Adipocyte (in vitro differentiated cells): ENCODE results near the gene MSH3.

Experiments used
- DNase-seq: peaks from one replicate; pipeline ENCODE4 v3.0.0-alpha.2; 2015; ENCODE audit warnings: low read depth
- H3K27me3 ChIP-seq: replicated peaks from 2 replicates; pipeline ENCODE4 v1.7.0; 2013; ENCODE audit warnings: mild to moderate bottlenecking, low read length, moderate library complexity; ENCODE audit not compliant: control insufficient read depth, insufficient read depth
- H3K36me3 ChIP-seq: 2 replicates; pipeline ENCODE4 v1.7.0; 2013; ENCODE audit warnings: low read length, mild to moderate bottlenecking, moderate library complexity; ENCODE audit not compliant: control insufficient read depth, insufficient read depth, severe bottlenecking
- H3K4me1 ChIP-seq: 2 replicates; pipeline ENCODE4 v1.7.0; 2013; ENCODE audit warnings: mild to moderate bottlenecking, low read length, moderate library complexity; ENCODE audit not compliant: control insufficient read depth, insufficient read depth
- H3K4me3 ChIP-seq: 2 replicates; pipeline ENCODE4 v1.7.0; 2013; ENCODE audit warnings: mild to moderate bottlenecking, low read length, moderate library complexity
- H3K9ac ChIP-seq: 2 replicates; pipeline ENCODE4 v1.7.0; 2013; ENCODE audit warnings: mild to moderate bottlenecking, low read length, moderate library complexity
- H3K9me3 ChIP-seq: 2 replicates; pipeline ENCODE4 v1.7.0; 2013; ENCODE audit warnings: mild to moderate bottlenecking, low read length, moderate library complexity; ENCODE audit not compliant: control insufficient read depth

The MSH3 gene

DNA sequence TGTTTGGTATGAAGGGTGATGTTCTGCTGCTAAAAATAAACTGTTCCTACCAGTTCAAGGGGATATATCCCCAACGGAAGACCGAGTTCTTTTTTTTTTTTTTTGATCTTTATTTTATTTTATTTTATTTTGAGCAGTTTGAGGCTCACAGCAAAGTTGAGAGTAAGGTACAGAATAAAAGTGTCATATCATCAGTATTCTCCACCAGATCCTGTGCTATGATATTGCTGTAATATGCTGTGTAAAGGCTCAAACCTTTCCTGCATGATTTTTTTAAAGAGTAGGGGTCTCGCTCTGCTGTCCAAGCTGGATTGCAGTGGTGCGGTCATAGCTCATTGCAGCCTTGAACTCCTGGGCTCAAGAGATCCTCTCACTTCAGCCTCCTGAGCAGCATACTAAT is 35.2 kb downstream of the MSH3 start:
- Histone ChIP-seq H3K27me3 (no peaks in the 10 kb centered on the region), H3K4me1 (no peaks in the 10 kb centered on the region), H3K9me3 (no peaks in the 10 kb centered on the region), H3K36me3 (peaks cover 4% of the 10 kb centered on the region), H3K4me3 (no peak overlapping the region), H3K9ac (no peak overlapping the region)
- DNase-seq, result no peak

DNA sequence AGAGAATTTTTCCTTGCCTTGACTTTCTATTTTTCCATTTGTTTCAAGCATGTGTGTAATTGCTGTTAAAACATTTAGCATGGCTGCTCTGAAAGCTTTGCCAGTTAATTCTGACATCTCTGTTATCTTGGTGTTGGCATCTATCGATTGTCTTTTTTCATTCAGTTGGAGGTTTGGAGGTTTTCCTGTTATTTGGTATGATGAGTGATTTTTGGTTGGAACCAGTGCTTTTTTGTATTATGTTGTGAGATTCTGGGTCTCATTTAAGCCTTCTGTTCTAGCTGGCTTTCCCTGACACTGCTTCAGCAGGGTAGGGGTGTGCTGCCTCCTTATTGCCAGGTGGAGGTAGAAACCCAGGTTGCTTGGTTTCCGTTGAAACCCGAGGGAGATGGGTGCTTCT is 41.2 kb downstream of the MSH3 start:
- Histone ChIP-seq H3K4me1 (no peaks in the 10 kb centered on the region), H3K9me3 (no peaks in the 10 kb centered on the region), H3K4me3 (no peak overlapping the region), H3K36me3 (peaks cover 7% of the 10 kb centered on the region), H3K27me3 (no peaks in the 10 kb centered on the region), H3K9ac (no peak overlapping the region)
- no peak for DNase-seq

DNA sequence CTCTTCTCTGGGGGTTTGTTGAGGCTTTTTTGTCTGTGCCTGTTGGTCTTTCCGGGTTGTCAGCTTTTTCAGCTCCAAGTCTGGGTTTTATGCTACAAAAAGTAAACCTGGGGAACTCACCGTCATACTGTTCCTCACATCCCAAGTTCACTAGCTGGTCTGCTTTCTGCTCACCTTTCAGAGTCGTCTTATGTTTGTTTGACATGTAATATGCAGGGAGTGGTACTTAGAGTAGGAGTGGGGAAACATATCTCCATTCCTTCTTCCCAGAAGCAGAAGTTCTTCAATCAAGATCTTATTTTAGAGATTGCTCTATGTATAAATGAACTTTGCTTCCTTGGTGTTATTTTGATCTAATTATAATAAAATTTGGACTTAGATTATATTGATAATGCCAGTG is 42.0 kb downstream of the MSH3 start:
- DNase-seq, result no peak
- no peaks in the 10 kb centered on the region for H3K27me3 ChIP-seq
- peaks cover 7% of the 10 kb centered on the region for H3K36me3 ChIP-seq
- no peaks in the 10 kb centered on the region for H3K4me1 ChIP-seq
- H3K9ac ChIP-seq, result no peak overlapping the region
- no peaks in the 10 kb centered on the region for H3K9me3 ChIP-seq
- no peak overlapping the region for H3K4me3 ChIP-seq

DNA sequence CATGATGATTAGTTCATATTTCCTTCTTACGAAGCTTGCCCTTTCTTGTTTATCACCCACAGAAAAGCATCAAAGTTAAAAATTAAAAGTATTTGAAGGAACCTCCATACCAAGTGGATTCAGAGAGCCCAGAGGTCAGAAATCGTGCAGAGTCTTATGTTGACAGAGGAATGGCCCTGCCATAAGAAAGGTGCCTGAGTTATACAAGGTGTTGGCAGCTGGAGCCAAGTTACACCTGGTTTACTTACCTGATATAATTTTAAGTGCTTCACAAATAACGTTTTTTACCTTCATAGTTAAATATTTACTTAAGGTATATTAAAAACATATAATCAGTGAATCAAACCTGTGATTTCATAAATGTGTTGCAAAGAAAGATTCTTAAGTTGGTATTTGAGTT is 42.6 kb downstream of the MSH3 start:
- H3K9me3 ChIP-seq, result no peaks in the 10 kb centered on the region
- H3K4me3 ChIP-seq, result no peak overlapping the region
- no peaks in the 10 kb centered on the region for H3K27me3 ChIP-seq
- no peaks in the 10 kb centered on the region for H3K4me1 ChIP-seq
- H3K36me3 ChIP-seq, result peaks cover 9% of the 10 kb centered on the region
- H3K9ac ChIP-seq, result no peak overlapping the region
- no peak for DNase-seq

DNA sequence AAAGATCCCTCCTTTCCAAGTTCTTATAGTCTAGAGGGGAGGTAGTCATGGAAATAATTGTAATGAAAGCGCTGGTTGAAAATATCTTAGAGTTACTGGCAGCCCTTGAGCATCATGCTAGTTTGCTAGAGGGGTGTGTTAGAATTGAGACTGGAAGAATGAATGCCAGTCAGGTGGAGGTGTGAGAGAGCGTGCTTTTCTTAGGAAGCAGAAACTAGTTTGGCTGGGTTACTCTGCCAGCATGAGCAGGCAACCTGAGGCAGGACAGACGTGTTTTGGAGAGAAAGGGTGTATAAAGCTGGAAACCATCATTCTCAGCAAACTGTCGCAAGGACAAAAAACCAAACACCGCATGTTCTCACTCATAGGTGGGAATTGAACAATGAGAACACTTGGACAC is 43.9 kb downstream of the MSH3 start:
- Histone ChIP-seq H3K9ac (no peak overlapping the region), H3K27me3 (no peaks in the 10 kb centered on the region), H3K4me3 (no peak overlapping the region), H3K9me3 (no peaks in the 10 kb centered on the region), H3K36me3 (peaks cover 13% of the 10 kb centered on the region), H3K4me1 (no peaks in the 10 kb centered on the region)
- DNase-seq, result no peak

DNA sequence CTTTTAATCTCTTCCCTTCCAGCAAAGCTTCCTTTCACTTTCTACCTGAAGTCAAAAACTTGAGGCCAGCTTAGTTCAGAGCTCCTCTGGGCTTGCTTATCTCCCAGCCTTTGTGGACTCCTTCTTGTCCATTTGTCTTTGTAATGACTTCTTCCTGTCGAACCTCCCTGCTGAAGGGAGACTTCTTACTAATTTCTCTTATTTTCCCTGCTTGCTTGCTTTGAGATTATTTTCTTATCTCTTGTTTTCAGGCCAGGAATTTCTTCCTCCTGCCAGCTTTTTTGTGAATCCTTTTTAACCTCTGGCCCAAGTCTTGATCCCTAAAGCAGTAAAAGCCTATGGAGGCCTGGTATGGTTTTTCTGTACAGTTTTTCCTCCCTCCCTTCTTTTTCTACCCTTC is 47.1 kb downstream of the MSH3 start:
- no peaks in the 10 kb centered on the region for H3K27me3 ChIP-seq
- no peaks in the 10 kb centered on the region for H3K9me3 ChIP-seq
- H3K4me3 ChIP-seq, result no peak overlapping the region
- no peaks in the 10 kb centered on the region for H3K4me1 ChIP-seq
- no peak for DNase-seq
- peaks cover 9% of the 10 kb centered on the region for H3K36me3 ChIP-seq
- H3K9ac ChIP-seq, result no peak overlapping the region

DNA sequence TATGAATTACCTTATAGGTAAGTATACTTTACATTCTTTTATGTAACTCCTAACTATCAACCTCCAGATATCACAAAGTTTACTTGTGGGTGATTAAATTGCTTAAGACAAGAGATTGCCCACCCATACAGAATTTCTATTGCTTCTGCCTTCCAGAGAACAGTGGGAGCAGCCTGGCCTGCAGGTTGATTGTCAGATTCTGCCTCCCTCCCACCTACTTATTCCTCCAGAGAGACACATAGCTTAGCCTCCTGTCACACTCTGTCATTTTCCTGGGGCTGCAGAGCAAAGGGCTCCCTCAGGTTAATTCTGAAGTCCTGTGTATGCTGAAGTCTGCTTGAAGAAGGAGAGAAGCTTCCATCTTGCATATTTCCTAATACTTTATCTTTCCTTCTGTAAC is 48.8 kb downstream of the MSH3 start:
- DNase-seq, result no peak
- Histone ChIP-seq H3K9ac (no peak overlapping the region), H3K9me3 (no peaks in the 10 kb centered on the region), H3K4me1 (peaks cover 6% of the 10 kb centered on the region), H3K36me3 (peaks cover 6% of the 10 kb centered on the region), H3K27me3 (no peaks in the 10 kb centered on the region), H3K4me3 (no peak overlapping the region)

DNA sequence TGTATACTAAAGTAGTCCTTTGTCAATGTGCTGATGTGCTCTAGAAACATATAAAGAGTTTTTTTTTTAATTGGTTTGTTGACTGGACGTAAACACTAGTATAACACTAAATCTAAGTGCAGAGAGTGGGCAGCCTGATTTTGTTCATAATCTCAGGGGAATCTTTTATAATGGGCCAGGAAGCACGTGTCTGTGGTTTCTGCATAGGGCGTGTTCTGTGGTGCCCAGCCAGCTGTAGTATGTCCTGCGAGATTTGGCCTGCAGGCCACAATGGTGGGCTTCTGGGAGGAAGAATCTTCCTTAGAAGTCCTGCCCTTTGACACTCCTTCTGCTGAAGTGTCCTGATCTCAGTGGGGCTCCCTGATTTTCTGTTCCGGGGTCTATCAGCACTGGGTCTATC is 49.3 kb downstream of the MSH3 start:
- no peak for DNase-seq
- H3K9ac ChIP-seq, result no peak overlapping the region
- no peaks in the 10 kb centered on the region for H3K27me3 ChIP-seq
- H3K9me3 ChIP-seq, result no peaks in the 10 kb centered on the region
- peaks cover 6% of the 10 kb centered on the region for H3K36me3 ChIP-seq
- H3K4me3 ChIP-seq, result no peak overlapping the region
- peaks cover 6% of the 10 kb centered on the region for H3K4me1 ChIP-seq

DNA sequence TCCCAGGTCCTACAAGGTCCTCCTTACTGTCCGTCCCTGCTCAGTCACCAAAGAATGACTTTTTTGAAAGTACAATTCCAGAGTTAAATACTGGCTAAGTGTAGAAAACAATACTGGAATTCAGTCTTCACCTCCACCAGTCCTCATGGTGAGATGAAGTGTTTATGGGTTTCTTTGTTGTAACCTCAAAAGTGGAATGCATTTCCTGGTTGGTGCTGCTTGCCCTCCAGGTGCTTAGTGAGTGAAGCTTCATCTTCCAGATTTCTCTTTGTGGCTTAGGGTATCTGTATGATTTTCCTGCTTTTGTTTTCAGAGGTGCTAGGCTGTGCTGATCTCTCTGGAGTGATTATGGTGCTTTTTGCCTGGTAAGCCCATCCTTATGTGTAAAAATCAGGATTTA is 49.8 kb downstream of the MSH3 start:
- Histone ChIP-seq H3K36me3 (peaks cover 6% of the 10 kb centered on the region), H3K9me3 (no peaks in the 10 kb centered on the region), H3K27me3 (no peaks in the 10 kb centered on the region), H3K4me3 (no peak overlapping the region), H3K9ac (no peak overlapping the region), H3K4me1 (peaks cover 6% of the 10 kb centered on the region)
- DNase-seq, result no peak

DNA sequence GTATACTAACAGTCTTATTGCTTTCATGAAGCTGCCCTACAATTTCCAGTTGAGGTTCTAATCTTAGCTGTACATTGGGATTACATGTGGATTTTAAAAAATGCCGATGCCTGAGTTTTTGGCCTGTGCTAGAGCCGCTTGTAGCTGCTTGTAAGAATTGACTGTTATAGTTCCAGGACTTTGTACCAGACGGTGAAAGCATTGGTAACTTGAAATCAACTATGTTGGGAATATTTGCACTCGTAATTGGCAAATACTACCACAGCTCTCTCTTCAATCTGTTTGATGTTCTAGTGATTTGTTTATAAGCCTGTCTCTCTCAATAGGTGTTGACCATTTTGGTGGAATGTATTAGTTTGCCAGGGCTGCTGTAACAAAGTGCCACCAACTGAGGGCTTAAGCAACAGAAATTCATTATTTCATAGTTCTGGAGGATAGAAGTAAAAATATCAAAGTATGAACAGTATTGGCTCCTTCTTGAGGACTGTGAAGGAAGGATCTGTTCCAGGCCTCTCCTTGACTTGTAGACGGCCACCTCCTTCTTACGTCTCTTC is 50.8 kb downstream of the MSH3 start:
- no peaks in the 10 kb centered on the region for H3K27me3 ChIP-seq
- peaks cover 6% of the 10 kb centered on the region for H3K4me1 ChIP-seq
- H3K36me3 ChIP-seq, result peaks cover 10% of the 10 kb centered on the region
- no peak for DNase-seq
- no peak overlapping the region for H3K9ac ChIP-seq
- H3K4me3 ChIP-seq, result no peak overlapping the region
- no peaks in the 10 kb centered on the region for H3K9me3 ChIP-seq

DNA sequence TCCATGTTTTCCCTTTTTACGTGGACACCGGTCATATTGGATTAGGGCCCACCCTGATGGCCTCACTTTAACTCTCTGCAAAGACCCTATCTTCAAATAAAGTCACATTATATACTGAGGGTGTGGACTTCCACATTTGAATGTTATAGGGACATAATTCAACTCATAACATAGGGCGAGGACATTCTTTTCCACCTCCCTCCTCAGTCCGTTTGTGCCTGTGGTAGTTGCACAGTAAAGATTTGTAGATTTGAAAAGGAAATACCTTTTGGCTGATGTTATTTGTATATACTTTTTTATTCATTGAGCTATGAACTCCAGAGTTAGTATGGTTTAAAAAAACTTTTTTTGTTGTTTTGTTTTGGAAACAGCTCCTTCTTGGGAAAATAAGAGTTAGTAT is 51.3 kb downstream of the MSH3 start:
- Histone ChIP-seq H3K9ac (no peak overlapping the region), H3K4me3 (no peak overlapping the region), H3K9me3 (no peaks in the 10 kb centered on the region), H3K36me3 (peaks cover 10% of the 10 kb centered on the region), H3K27me3 (no peaks in the 10 kb centered on the region), H3K4me1 (peaks cover 6% of the 10 kb centered on the region)
- peak; percentile 12 for DNase-seq

DNA sequence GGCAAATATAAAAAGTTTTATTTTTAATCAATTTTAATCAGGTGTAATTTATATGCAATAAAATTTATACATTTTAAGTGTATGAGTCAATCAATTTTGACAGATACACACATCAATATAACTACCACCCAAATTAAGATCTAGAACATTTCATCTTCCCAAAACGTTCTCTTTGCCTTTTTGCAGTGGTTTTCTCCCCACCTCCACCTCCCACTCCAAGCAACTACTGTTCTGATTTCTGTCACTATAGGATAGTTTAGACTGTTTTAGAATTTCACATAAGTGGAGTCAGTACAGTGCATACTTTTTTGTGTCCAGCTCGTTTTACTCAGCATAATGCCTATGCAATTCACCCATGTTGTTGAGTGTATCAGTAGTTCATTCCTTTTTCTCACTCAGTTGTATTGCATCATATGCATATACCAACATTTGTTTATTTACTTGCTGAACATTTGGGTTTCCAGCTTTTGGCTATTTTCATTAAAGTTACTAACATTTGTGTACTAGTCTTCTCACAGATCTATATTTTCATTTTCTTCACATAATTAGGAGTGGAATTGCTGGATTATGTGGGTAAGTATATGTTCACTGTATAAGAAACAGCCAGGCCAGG is 52.5 kb downstream of the MSH3 start:
- DNase-seq, result peak; percentile 24

More for the DNA sequence above, 52.5 kb downstream of the MSH3 start:
- H3K27me3 ChIP-seq, result no peaks in the 10 kb centered on the region
- H3K4me1 ChIP-seq, result peaks cover 6% of the 10 kb centered on the region
- no peak overlapping the region for H3K4me3 ChIP-seq
- no peak overlapping the region for H3K9ac ChIP-seq
- H3K9me3 ChIP-seq, result no peaks in the 10 kb centered on the region
- H3K36me3 ChIP-seq, result peaks cover 10% of the 10 kb centered on the region
